Dendritic cell treated with granulocyte-macrophage colony-stimulating factor and Interleukin-4, amounts not matched to agents 40 ng/mL and 50 ng/mL, for 4 days (primary cell): ENCODE results near the gene MAN1A1.
"Not testable (repeated sequence)": the region's sequence is repeated elsewhere in the genome, so short reads cannot be mapped to it uniquely, and the experiment has no call there.

Experiments
- H3K27ac Mint-ChIP-seq: one replicate; pipeline ENCODE4 v1.8.0; 2022; ENCODE audit warnings: mild to moderate bottlenecking, mixed read lengths
- H3K27me3 Mint-ChIP-seq: one replicate; pipeline ENCODE4 v1.8.0; 2022; ENCODE audit warnings: mild to moderate bottlenecking, mixed read lengths
- H3K36me3 Mint-ChIP-seq: one replicate; pipeline ENCODE4 v1.8.0; 2022; ENCODE audit warnings: low read depth, mixed read lengths
- H3K4me1 Mint-ChIP-seq: one replicate; pipeline ENCODE4 v1.8.0; 2022; ENCODE audit warnings: low read depth, mixed read lengths
- H3K4me3 Mint-ChIP-seq: one replicate; pipeline ENCODE4 v1.8.0; 2022; ENCODE audit warnings: mild to moderate bottlenecking, moderate library complexity, mixed read lengths
- H3K9me3 Mint-ChIP-seq: one replicate; pipeline ENCODE4 v1.8.0; 2022; ENCODE audit warnings: mixed read lengths
- intact Hi-C: fragments of 100-400 bp; cut with micrococcal nuclease; formaldehyde crosslinking; loops from one replicate; pipeline ENCODE4 v1.15.0; 2022

The MAN1A1 gene

GRCh38 chr6:119349361-119350201 is at the start of gene MAN1A1:
Gene MAN1A1, minus strand, starts transcription at chr6:119349761. Its CDS starts 696 bp downstream, at chr6:119349065.
- intact Hi-C loops = loop anchor here (5.0 to 10.0 kb wide), 7 partner anchors 37 to 457 kb away; partner anchors contain the start of gene ASF1A
- H3K27ac Mint-ChIP-seq = peak within 1 kb of the TSS; percentile 90
- peak within 1 kb of the TSS; percentile 89 for H3K4me3 Mint-ChIP-seq
- peaks cover 14% of the 10 kb centered on the region for H3K36me3 Mint-ChIP-seq
- H3K4me1 Mint-ChIP-seq = peaks cover 45% of the 10 kb centered on the region
- H3K9me3 Mint-ChIP-seq = no peaks in the 10 kb centered on the region
- H3K27me3 Mint-ChIP-seq = peaks cover 5% of the 10 kb centered on the region

- H3K27ac Mint-ChIP-seq = no peak overlapping the region
- H3K4me1 Mint-ChIP-seq = peaks cover 8% of the 10 kb centered on the region
- peaks cover 30% of the 10 kb centered on the region for H3K9me3 Mint-ChIP-seq
- intact Hi-C loops = no loop called here
- H3K27me3 Mint-ChIP-seq = no peaks in the 10 kb centered on the region
- no peaks in the 10 kb centered on the region for H3K36me3 Mint-ChIP-seq
- no peak overlapping the region for H3K4me3 Mint-ChIP-seq
Observed at GRCh38 chr6:119395192-119395591, 45.6 kb upstream of the MAN1A1 start.

- Mint-ChIP-seq H3K36me3 (no peaks in the 10 kb centered on the region), H3K27me3 (no peaks in the 10 kb centered on the region), H3K27ac (no peak overlapping the region), H3K4me3 (no peak overlapping the region), H3K9me3 (peaks cover 20% of the 10 kb centered on the region), H3K4me1 (peaks cover 8% of the 10 kb centered on the region)
- intact Hi-C loops = no loop called here
Observed at GRCh38 chr6:119390247-119390793, 40.8 kb upstream of the MAN1A1 start.

GRCh38 chr6:119385994-119386393 is 36.4 kb upstream of the MAN1A1 start:
- no peaks in the 10 kb centered on the region for H3K4me1 Mint-ChIP-seq
- H3K27ac Mint-ChIP-seq = no peak overlapping the region
- no peaks in the 10 kb centered on the region for H3K36me3 Mint-ChIP-seq
- intact Hi-C loops = no loop called here
- no peaks in the 10 kb centered on the region for H3K27me3 Mint-ChIP-seq
- H3K9me3 Mint-ChIP-seq = peaks cover 32% of the 10 kb centered on the region
- no peak overlapping the region for H3K4me3 Mint-ChIP-seq

GRCh38 chr6:119384444-119384843 is 34.9 kb upstream of the MAN1A1 start:
- H3K36me3 Mint-ChIP-seq = no peaks in the 10 kb centered on the region
- H3K4me1 Mint-ChIP-seq = no peaks in the 10 kb centered on the region
- H3K9me3 Mint-ChIP-seq = peaks cover 47% of the 10 kb centered on the region
- H3K27ac Mint-ChIP-seq = no peak overlapping the region
- intact Hi-C loops = no loop called here
- H3K4me3 Mint-ChIP-seq = no peak overlapping the region
- H3K27me3 Mint-ChIP-seq = no peaks in the 10 kb centered on the region

GRCh38 chr6:119379809-119380208 is 30.2 kb upstream of the MAN1A1 start:
- Mint-ChIP-seq H3K4me1 (no peaks in the 10 kb centered on the region), H3K27ac (no peak overlapping the region), H3K27me3 (no peaks in the 10 kb centered on the region), H3K9me3 (peaks cover 41% of the 10 kb centered on the region), H3K36me3 (peaks cover 7% of the 10 kb centered on the region), H3K4me3 (no peak overlapping the region)
- intact Hi-C loops = no loop called here

- H3K27ac Mint-ChIP-seq, H3K4me1 Mint-ChIP-seq, H3K27me3 Mint-ChIP-seq, H3K4me3 Mint-ChIP-seq, intact Hi-C loops, H3K36me3 Mint-ChIP-seq: not testable (repeated sequence)
- H3K9me3 Mint-ChIP-seq = peaks cover 34% of the 10 kb centered on the region
Observed at GRCh38 chr6:119377043-119377442, 27.5 kb upstream of the MAN1A1 start.

- H3K9me3 Mint-ChIP-seq = peaks cover 16% of the 10 kb centered on the region
- peaks cover 14% of the 10 kb centered on the region for H3K36me3 Mint-ChIP-seq
- H3K4me1 Mint-ChIP-seq = no peaks in the 10 kb centered on the region
- H3K4me3 Mint-ChIP-seq = no peak overlapping the region
- H3K27me3 Mint-ChIP-seq = no peaks in the 10 kb centered on the region
- H3K27ac Mint-ChIP-seq = no peak overlapping the region
- intact Hi-C loops = no loop called here
Observed at GRCh38 chr6:119370080-119370479, 20.5 kb upstream of the MAN1A1 start.

- H3K27ac Mint-ChIP-seq = no peak overlapping the region
- H3K4me1 Mint-ChIP-seq = no peaks in the 10 kb centered on the region
- H3K4me3 Mint-ChIP-seq = no peak overlapping the region
- no peaks in the 10 kb centered on the region for H3K27me3 Mint-ChIP-seq
- H3K36me3 Mint-ChIP-seq = peaks cover 21% of the 10 kb centered on the region
- intact Hi-C loops = no loop called here
- peaks cover 24% of the 10 kb centered on the region for H3K9me3 Mint-ChIP-seq
Observed at GRCh38 chr6:119368921-119369320, 19.4 kb upstream of the MAN1A1 start.

GRCh38 chr6:119361209-119361608 is 11.6 kb upstream of the MAN1A1 start:
- Mint-ChIP-seq H3K9me3 (peaks cover 15% of the 10 kb centered on the region), H3K36me3 (peaks cover 16% of the 10 kb centered on the region), H3K4me3 (no peak overlapping the region), H3K4me1 (peaks cover 22% of the 10 kb centered on the region), H3K27ac (no peak overlapping the region), H3K27me3 (no peaks in the 10 kb centered on the region)
- intact Hi-C loops = no loop called here

- H3K27me3 Mint-ChIP-seq = no peaks in the 10 kb centered on the region
- intact Hi-C loops = no loop called here
- peak overlapping the region; percentile 49 for H3K4me3 Mint-ChIP-seq
- peaks cover 26% of the 10 kb centered on the region for H3K4me1 Mint-ChIP-seq
- peaks cover 10% of the 10 kb centered on the region for H3K36me3 Mint-ChIP-seq
- peaks cover 11% of the 10 kb centered on the region for H3K9me3 Mint-ChIP-seq
- peak overlapping the region; percentile 72 for H3K27ac Mint-ChIP-seq
Observed at GRCh38 chr6:119360262-119360915, 10.8 kb upstream of the MAN1A1 start.

- peaks cover 43% of the 10 kb centered on the region for H3K4me1 Mint-ChIP-seq
- intact Hi-C loops = loop anchor here (5.0 to 10.0 kb wide), 2 partner anchors 91 to 359 kb away; no protein-coding TSS in a partner anchor
- H3K36me3 Mint-ChIP-seq = no peaks in the 10 kb centered on the region
- peak overlapping the region; percentile 77 for H3K27ac Mint-ChIP-seq
- H3K27me3 Mint-ChIP-seq = no peaks in the 10 kb centered on the region
- no peak overlapping the region for H3K4me3 Mint-ChIP-seq
- H3K9me3 Mint-ChIP-seq = no peaks in the 10 kb centered on the region
Observed at GRCh38 chr6:119355890-119356289, 6.3 kb upstream of the MAN1A1 start.

GRCh38 chr6:119355157-119355556 is 5.6 kb upstream of the MAN1A1 start:
- Mint-ChIP-seq H3K4me3 (peak overlapping the region; percentile 18), H3K36me3 (no peaks in the 10 kb centered on the region), H3K4me1 (peaks cover 36% of the 10 kb centered on the region), H3K9me3 (no peaks in the 10 kb centered on the region), H3K27me3 (no peaks in the 10 kb centered on the region), H3K27ac (peak overlapping the region; percentile 77)
- intact Hi-C loops = loop anchor here (5.0 to 10.0 kb wide), 2 partner anchors 92 to 360 kb away; no protein-coding TSS in a partner anchor

- Mint-ChIP-seq H3K27ac (peak overlapping the region; percentile 5), H3K9me3 (no peaks in the 10 kb centered on the region), H3K4me3 (no peak overlapping the region), H3K36me3 (peaks cover 8% of the 10 kb centered on the region), H3K4me1 (peaks cover 27% of the 10 kb centered on the region), H3K27me3 (no peaks in the 10 kb centered on the region)
- intact Hi-C loops = loop anchor here (5.0 to 10.0 kb wide), 4 partner anchors 179 to 361 kb away; no protein-coding TSS in a partner anchor
Observed at GRCh38 chr6:119353696-119354095, 4.1 kb upstream of the MAN1A1 start.
